Measurements from ENCODE around the gene ZNF746.
"Not testable (repeated sequence)": the region's sequence is repeated elsewhere in the genome, so short reads cannot be mapped to it uniquely, and the experiment has no call there.

Gene ZNF746

DNA sequence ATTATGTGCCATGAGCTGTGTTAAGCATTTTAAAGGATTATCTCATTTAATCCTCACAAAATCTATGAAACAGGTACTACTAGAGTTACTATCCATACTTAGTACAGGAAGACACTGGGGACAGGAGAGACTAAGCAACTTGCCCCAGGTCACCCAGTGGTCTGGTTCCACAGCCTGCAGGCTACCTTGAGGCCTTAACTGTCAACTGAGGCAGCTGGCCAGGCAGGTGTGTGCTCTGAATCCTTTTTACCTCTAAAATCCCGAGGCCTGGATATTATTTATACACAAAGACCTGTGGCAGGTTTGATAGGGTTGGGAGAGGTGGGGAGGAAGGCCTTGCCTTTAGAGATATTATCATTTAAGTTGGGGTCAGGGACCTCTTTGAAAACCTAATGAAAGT lies 39.8 kb downstream of the ZNF746 start:
- DNase-seq: no peak

DNA sequence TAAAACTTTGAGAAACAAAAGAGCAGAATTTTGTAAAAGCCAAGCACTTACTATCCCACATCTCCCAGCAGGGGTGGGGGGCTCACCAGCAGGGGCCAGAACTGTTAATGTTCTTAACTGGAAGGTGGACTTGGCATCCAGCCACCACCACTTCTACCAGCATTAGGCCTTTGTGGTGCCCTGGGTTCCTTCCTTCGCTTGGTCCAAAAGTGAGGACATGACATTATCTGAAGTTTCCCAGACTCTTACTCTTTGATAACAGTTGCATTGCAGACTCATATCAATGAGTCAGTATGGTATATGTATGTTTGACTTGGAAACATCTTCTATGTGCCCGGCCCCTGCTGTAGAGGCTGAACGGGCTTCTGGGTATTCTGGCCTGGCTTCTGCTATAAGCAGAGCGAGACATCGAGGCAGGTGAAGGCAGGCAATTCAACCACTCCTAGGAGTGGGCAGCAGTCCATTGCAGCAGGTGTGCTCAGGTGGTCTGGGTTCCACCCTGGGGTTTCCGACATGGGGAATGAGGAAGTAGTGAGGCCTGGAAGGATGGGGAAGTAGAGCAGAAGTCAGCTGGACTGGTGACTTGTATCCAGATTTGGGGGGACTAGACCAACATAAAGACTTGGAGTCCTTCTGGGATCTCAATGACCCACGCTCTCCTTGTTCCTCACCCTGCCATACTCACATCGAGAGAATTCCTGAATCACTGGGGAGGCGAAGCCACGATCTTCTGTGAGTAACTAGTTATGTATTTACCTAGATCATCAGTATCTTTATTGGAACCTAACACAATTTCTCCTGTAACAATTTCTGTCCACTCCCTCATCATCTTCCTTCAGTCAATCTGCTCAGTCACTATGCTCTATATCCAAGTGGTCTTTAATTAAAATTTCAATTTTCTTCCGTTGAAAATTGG lies 40.8 kb downstream of the ZNF746 start:
- DNase-seq: no peak

DNA sequence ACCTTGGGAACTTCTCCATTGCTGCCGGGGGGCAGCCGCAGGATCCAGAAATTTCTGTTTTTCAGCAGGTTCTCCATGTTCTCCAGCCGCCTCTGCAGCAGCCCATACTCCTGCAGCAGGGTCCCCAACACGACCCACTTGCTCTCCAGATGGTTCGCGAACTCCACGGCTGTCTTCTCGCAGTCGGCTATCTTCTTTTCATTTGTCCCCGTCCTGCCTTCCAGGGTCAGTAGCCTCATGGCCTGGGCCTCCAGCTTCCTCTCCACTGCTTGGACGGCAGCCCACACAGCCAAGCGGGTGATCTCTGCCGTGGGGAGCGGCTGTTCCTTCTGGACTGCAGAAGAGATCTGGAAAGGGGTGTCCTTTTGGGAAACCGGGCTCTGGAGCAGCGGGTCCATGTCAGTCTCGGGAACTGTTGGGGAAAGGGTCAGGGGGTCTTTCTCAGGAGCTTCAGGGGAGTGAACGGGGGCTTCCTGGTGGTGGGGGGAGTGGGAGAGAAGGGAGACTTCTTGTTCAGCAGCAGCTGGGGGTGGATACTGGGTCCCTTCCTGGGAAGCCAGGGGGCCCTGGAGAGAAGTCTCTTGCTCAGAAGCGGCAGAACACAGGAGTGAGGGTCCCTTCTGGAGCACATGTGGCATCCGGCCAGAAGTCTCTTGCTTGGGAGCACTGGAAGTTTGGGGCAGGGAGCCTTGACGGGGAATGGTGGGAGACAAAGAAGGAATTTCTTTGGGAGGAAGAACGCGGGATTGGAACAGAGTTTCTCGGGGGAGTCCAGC lies 42.2 kb downstream of the ZNF746 start:
- no peak for DNase-seq

DNA sequence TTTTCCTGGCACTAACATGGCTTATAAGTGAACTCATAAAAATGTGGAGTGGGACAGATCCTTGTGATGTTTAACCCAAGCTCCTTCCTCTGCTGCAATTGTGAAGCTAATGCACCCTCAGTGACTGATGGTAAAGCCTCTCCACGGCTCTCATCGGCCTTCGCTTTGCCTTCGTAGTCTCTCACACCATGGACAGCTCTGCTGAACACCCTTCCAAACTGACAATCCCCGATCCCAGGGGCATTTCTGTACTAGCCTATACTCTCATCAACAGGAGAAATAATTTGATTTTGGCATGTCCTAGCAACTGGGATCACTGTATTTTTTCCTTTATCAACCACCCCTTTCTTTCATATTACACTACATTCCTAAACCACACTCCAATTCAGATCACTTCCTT lies 42.9 kb downstream of the ZNF746 start:
- no peak for DNase-seq

DNA sequence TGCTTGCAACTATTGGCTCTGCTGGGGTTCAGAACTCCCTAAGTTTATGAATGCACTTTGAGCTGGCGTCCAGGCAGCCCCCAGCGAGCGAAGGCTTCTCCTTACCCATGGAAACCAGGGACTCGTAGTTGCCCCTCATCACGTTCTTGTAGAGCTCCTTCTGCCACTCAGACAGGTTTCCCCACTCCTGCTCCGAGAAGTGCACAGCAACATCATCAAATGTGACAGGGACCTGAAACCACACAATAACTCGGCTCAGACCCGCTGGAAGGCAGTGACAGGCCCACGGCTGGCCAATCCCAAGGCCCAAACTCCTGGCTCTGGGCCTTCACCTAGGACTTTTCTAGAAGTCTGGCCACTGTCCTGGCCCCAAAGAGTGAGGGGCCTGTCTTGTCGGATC lies 43.6 kb downstream of the ZNF746 start:
- DNase-seq: no peak

DNA sequence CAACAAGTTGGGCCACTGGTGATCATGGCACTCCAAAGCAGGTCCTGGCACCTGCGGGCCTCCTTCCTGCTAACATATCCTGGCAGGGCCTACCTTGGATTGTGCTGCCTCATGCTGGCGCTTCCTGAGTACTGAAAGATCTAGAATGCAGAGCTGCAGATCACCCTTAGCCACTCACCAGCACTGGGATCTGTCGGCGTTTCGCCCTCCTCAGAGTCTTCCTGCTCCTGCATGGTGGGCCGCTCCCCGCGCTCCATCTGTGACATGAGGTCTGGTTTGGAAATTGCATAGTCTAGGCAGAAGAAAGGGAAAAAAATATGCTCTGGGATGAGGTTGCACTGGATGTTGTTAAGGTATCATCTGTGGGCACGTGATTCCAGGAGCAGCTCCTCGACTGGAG lies 46.8 kb downstream of the ZNF746 start:
- no peak for DNase-seq

DNA sequence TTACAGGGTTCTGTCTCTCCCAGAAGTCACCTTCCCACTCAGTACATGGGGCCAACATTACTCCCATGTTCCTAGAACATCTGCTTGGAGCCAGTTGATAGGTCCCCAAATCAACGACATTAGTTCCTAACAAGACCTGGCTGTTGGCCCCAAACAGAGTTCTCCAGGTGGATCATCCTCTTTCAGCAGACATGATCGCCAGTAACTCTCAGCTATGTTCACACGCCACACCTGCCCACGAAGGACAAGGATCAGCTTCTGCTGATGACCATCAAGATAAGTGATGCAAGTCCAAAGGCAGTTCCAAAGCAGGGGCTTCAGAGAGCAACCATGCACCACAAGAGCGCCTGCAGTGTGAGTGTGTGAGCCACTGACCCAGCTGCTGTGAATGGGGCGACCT lies 47.7 kb downstream of the ZNF746 start:
- no peak for DNase-seq

DNA sequence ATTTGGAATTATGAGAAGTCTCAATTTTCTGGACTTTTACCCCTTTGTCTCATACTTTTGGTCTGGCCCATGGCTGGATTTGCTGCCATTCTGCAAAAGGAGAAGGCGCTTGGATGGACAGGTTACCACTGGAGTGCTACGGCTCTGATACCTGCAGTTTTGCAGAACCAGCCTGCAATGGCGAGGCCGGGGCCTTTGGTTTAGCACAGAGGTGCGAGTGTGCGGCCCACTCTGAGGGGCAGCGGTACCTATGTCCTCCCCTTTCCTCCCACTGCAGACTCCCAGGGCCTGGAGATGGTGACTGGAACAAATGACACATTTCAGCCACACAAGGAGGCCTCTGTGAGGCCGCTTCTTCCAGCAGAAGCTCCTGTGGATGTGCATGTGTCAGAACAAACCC lies 48.6 kb downstream of the ZNF746 start:
- no peak for DNase-seq

DNA sequence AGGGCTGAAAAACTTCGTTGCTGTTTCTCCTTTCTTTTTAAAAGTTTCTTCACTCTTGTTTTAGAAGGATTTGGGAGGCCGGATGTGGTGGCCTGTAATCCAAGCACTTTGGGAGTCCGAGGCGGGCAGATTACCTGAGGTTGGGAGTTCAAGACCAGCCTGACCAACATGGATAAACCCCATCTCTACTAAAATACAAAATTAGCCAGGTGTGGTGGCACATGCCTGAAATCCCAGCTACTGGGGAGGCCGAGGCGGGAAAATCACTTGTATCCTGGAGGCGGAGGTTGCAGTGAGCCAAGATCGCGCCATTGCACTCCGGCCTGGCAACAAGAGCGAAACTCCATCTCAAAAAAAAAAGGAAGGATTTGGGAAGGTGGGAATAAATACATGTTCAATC lies 51.6 kb downstream of the ZNF746 start:
- DNase-seq: not testable (repeated sequence)

DNA sequence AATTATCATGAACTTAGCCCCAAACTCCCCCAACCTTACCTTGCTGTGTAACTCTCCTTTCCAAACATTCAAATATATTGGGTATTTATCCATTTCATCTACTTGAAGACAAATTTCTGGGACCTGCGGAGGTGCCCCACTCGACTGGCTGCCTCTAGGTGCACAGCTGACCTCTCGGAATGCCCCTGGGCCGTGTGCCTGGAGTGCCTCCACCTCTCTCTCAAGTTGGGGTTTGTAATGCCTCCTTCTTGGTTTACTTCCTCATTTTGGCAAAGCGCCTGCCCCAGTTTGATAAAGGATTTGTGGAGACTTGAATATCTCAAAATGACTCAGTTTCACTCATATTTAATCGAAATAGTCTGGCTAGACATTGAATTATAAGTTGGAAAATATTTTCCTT lies 53.3 kb downstream of the ZNF746 start:
- DNase-seq: no peak

DNA sequence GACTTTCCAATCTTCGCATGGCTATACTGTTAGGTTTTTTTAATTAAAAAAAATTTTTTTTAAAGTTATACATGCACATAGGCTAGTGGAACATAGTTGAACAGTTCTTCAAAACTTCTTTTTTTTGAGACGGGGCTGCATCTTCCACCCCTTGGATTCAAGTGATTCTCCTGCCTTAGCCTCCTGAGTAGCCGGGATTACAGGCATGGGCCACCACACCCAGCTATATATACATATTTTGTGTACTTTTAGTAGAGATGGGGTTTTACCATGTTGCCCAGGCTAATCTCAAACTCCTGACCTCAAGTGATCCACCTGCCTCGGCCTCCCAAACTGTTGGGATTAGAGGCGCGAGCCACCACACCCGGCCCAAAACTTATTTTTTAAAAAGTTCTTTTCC lies 54.1 kb downstream of the ZNF746 start:
- DNase-seq: no peak

DNA sequence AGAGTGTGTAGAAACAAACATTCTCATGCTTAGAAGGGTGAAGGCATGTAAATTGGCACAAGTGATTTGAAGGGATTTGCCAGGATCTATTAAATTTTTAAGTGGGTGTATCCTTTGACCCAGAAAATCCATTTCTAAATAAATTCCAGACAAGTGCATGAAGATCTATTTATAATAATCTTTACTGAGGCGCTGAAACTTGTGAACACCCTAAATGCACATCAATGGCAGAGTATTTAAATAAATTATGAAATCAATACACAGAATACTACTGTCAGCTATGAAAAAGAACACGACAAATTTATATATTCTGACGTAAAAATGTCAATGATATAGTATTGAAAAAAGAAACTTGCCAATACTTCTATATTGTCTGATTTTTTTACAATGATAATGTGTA lies 54.7 kb downstream of the ZNF746 start:
- no peak for DNase-seq

DNA sequence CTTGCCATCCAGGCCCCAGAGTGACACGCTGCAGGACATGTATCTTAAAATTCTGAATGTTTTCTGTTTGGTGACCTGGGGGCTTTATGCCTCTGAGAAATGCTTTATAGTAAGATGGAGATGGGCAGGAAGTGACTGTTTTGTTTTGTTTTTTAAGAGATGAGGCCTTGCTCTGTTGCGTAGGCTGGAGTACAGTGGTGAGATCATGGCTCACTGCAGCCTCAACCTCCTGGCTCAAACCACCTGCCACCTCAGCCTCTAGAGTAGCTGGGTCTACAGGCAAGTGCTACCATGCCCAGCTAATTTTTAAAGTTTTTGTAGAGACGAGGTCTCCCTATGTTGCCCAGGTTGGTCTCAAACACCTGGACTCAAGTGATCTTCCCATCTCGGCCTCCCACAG lies 57.4 kb downstream of the ZNF746 start:
- no peak for DNase-seq

DNA sequence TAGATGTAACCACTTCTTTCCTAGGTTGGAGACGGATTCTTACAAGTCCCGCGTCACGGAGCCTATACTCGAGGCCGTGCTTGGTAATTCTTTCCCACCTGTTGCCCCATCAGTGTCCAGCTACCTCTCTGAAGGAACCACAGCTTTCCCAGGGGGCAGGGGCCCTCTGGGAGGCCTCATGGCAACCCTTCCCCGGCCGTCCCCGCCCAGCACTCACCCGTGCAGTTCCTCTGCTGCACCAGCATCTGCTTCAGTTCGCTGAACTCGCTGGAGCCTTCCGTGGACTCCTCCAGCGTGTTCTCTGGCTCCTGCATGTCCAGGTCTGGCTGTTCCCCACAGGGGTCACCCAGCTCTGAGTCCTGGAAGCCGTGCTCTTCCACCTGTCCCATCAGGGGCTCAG lies 61.3 kb downstream of the ZNF746 start:
- no peak for DNase-seq

DNA sequence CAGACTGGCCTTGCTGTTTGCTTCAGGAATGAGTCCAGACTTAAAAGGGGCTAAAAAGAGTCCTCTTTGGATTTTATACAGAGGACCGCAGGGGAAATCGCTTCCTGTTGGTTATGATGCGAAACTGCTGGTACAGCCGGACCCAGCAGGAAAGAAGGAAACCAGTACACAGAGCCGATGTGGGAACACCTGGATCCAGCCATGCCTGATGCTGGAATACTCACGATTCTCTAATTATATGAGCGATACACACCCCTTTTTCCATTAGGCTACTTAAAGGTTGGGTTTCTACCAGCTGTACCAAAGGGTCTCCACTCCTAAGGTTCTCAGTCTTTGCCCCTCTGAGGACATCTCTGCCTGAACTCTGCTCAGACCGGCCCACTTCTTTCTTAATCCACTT lies 64.5 kb downstream of the ZNF746 start:
- DNase-seq: no peak

DNA sequence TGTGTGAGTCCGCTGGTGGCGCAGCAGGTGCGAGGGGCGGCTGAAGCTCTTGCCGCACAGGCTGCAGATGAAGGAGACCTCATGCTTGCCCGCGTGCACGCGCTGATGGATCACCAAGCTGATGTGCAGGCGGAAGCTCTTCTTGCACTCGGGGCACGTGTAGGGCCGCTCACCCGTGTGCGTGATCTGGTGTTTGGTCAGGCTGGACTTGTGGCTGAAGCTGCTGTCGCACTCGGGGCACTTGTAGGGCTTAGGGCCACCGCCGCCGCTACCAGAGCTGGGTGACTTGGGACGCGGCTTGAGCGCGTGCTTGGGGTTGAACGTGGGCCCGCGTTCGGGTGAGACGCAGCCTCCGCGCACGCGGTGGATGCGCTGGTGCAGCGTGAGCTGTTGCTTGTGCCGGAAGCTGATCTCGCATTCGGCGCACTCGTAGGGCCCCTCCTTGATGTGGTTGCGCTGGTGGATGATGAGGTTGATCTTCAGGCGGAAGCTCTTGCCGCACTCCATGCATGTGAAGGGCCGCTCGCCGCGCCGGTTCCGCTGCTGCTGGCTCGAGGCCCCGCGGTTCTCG lies 65.4 kb downstream of the ZNF746 start:
- DNase-seq: no peak

DNA sequence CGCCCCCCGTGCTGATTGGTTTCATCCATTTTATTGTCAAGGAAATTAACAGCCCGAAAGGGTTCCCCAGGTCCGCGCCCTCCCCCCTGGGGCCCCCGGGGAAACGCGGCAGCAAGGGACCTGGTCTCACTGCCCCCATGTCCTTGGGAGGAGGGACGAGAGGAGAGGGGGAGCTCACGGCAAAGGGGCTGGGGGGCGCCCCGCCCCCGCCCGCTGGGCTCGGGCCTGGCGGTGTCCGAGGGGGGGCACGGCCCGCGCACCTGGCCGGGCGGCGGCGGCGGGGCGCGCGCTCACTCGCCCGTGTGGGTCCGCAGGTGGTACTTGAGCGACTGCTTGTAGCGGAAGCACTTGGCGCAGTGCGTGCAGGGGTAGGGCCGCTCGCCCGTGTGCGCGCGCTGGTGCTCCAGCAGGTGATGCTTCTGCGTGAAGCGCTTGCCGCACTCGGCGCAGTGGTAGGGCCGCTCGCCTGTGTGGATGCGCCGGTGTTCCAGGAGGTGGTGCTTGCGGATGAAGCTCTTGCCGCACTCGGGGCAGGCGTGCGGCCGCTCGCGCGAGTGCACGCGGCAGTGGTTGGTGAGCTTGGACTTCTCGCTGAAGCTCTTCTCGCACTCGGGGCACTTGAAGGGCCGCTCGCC lies 66.0 kb downstream of the ZNF746 start:
- no peak for DNase-seq

DNA sequence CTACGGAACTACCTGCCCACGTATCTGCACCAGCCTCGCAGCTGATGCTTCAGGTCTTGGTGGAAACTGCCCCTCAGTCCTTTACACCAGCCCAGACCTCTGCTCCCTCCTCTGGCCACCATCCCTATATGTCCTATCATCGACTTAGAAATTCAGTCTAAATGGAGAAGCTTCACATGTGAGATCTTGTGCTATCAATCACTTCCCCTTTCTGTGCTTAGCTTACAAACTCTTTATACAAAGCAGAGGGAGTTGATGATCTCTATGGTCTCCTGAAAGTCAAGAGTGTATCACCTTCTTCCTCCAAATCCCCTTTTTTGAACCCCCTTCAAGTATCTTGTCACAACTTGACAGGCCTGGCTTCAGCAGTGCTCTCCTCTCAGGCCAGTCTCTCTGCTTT lies 67.4 kb downstream of the ZNF746 start:
- no peak for DNase-seq

DNA sequence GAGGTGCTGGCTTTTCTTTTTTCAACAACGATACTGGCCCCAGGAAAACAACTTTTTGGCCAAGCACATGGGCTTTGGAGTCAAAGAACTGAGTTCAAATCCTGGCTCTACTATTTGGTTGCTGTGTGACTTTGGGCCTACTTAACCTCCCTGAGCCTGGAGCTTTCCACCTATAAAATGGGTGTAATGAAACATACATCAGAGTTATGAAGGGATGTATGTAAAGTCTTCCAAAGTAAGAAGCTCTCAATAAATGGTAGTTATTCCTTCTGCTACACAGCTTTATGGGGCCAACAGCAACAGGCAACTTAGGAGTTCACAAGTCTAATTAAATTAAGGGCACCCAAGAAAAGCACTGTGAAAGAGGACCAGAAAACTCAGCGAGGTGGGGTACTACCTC lies 69.7 kb downstream of the ZNF746 start:
- no peak for DNase-seq

DNA sequence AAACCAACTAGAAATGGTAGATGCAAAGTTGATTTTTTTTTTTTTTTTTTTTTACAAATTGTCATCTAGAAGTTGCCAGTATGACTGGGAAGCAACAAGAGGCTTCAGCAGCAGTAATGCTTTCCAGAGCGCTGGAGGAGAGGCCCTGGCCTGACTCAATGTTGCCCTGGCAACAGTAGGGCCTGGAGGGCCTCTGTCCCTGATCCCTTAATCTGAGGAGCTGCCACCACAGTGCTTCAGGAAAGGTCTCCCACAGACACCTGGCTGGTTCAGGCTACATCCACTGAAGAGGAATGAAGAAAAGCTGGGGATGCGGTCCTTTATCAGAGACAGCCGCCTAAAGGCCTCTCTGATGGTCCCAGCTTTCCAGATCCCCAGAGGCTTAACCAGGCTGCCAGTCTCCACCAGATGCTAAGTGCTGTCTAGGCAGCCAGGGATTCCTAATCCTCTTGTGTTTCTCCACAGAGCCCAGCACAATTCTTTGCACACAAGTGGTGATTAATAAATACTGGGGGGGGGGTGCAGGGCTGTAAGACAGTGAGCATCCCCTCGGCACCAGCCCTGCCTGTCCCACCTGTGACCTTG lies 70.4 kb downstream of the ZNF746 start:
- no peak for DNase-seq

DNA sequence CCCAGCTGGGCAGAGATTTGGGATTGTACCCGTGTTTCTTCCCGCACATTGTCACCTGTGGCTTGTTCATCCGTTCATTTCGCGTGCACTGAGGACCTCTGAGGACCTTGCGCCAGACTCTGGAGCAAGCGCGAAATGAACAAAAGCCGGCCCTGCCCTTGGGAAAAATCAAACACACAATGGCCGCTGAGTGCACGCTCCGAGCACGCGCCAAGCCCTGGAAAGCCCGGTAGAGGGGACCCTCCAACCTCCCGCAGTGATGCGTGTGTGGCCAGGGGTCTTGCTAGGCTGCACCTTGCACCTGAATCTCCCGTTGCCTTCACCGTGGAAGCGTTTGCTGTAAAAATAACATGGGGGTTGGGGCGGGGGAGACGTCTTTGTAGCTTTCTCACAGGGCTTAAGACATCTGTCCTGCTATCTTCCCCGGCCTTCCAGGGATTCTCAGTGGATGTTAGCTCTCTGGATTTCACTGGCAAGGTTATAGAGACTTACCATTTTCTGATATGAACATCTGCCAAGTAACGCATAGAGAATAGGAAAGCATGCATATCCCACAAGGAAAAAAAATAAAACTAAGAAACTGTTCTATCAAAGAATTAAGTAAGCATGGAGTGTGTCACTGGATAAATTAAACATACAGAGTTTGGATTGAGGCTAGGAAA lies 74.0 kb downstream of the ZNF746 start:
- no peak for DNase-seq

DNA sequence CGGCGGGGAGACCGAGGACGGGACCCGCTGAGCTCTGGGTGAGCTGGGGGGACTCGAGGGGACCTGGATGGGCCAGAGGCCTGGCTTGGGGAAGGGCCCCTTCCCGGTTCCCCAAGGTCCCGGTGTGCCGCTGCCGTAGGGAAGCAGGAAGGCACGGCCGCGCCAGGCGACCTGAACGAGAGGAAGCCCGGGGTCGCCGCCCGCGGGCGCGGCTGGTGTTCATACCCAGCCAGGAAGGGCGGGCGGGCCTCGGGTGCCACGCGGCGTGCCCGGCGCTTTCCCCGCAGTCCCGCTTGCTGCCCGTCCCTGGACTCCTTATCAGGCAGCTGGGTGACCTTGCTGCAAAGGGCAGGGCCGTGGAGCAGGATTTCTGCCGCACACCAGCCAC lies 74.7 kb downstream of the ZNF746 start:
- no peak for DNase-seq
